HepG2 (cell line): ENCODE data around the gene PHYH. TPM values are rescaled to one million over a fixed set of nuclear protein-coding genes. Genes with fewer than 3 reads are reported as not detected.
A peak's percentile ranks its signal among the peaks of the same experiment; 100 is the strongest.

Experiments
- ARNT ChIP-seq: fragments of 450-650 bp; IDR thresholded peaks from 2 replicates; pipeline ENCODE4 v1.6.1; 2017
- BHLHE40 ChIP-seq: IDR thresholded peaks from 2 replicates; pipeline ENCODE4 v1.6.1; 2011; ENCODE audit warnings: low read length, improper control_type of control experiment
- CREB1 ChIP-seq, 2 experiments: fragments of 450-650 bp in 1 of 2; IDR thresholded peaks; 2 replicates each; pipeline ENCODE4 v1.6.1; 2016 to 2017; ENCODE audit warnings: control low read depth in 1 of 2, mild to moderate bottlenecking in 1 of 2, missing compliant biosample characterization in 1 of 2, missing genetic modification characterization in 1 of 2
- ETV5 ChIP-seq: IDR thresholded peaks from 2 replicates; pipeline ENCODE4 v1.6.1; 2018; ENCODE audit warnings: missing biosample characterization, missing genetic modification reagents, inconsistent platforms, borderline replicate concordance
- HNRNPUL1 ChIP-seq: fragments of 200-400 bp; formaldehyde crosslinking; IDR thresholded peaks from 2 replicates; pipeline ENCODE4 v1.6.1; 2017; ENCODE audit warnings: low read depth, mild to moderate bottlenecking, low read length, moderate library complexity
- KDM3A ChIP-seq: IDR thresholded peaks from 2 replicates; pipeline ENCODE4 v1.6.1; 2018; ENCODE audit warnings: low read depth, missing compliant biosample characterization
- MYC ChIP-seq: sonication (generic); formaldehyde crosslinking; IDR thresholded peaks from 2 replicates; pipeline ENCODE4 v1.9.0; 2021; ENCODE audit warnings: missing genetic modification reagents, borderline replicate concordance
- NCOA1 ChIP-seq: sonication (generic); formaldehyde crosslinking; IDR thresholded peaks from 2 replicates; pipeline ENCODE4 v1.9.0; 2021; ENCODE audit warnings: missing genetic modification reagents
- PRMT3 ChIP-seq: sonication (generic); formaldehyde crosslinking; IDR thresholded peaks from 2 replicates; pipeline ENCODE4 v1.8.1; 2022; ENCODE audit warnings: low read depth, mild to moderate bottlenecking, moderate library complexity, missing genetic modification reagents, borderline replicate concordance
- REXO4 ChIP-seq: sonication (generic); formaldehyde crosslinking; IDR thresholded peaks from 2 replicates; pipeline ENCODE4 v1.8.0; 2022; ENCODE audit warnings: missing genetic modification reagents, mild to moderate bottlenecking, borderline replicate concordance
- SIN3A ChIP-seq: IDR thresholded peaks from 2 replicates; pipeline ENCODE4 v1.6.1; 2011; ENCODE audit warnings: low read depth, mild to moderate bottlenecking, control low read depth, low read length, borderline replicate concordance
- THAP7 ChIP-seq: sonication (generic); formaldehyde crosslinking; IDR thresholded peaks from 2 replicates; pipeline ENCODE4 v1.8.1; 2023; ENCODE audit warnings: mild to moderate bottlenecking, missing genetic modification reagents
- WIZ ChIP-seq: sonication (generic); formaldehyde crosslinking; IDR thresholded peaks from 2 replicates; pipeline ENCODE4 v1.5.1; 2020; ENCODE audit warnings: mild to moderate bottlenecking, missing genetic modification reagents
- ZNF253 ChIP-seq: sonication (generic); formaldehyde crosslinking; IDR thresholded peaks from 2 replicates; pipeline ENCODE4 v1.8.0; 2022; ENCODE audit warnings: mild to moderate bottlenecking, missing genetic modification reagents, borderline replicate concordance
- ZNF460 ChIP-seq: sonication (generic); formaldehyde crosslinking; IDR thresholded peaks from 2 replicates; pipeline ENCODE4 v1.5.1; 2020; ENCODE audit warnings: missing genetic modification reagents, mild to moderate bottlenecking, borderline replicate concordance
- ZNF552 ChIP-seq: sonication (generic); formaldehyde crosslinking; IDR thresholded peaks from 2 replicates; pipeline ENCODE4 v1.9.0; 2022; ENCODE audit warnings: missing genetic modification reagents, mild to moderate bottlenecking, borderline replicate concordance
- ZNF646 ChIP-seq: sonication (generic); formaldehyde crosslinking; IDR thresholded peaks from 2 replicates; pipeline ENCODE4 v1.9.0; 2021; ENCODE audit warnings: mild to moderate bottlenecking, missing genetic modification reagents
- ZNF703 ChIP-seq: sonication (generic); formaldehyde crosslinking; IDR thresholded peaks from 2 replicates; pipeline ENCODE4 v1.5.1; 2020; ENCODE audit warnings: missing genetic modification reagents, mild to moderate bottlenecking, moderate library complexity, borderline replicate concordance
- ZSCAN29 ChIP-seq: sonication (generic); formaldehyde crosslinking; conservative IDR thresholded peaks from 2 replicates; pipeline ENCODE4 v1.4.0; 2020; ENCODE audit warnings: mild to moderate bottlenecking, missing genetic modification reagents
- ZZZ3 ChIP-seq: sonication (generic); formaldehyde crosslinking; IDR thresholded peaks from 2 replicates; pipeline ENCODE4 v1.4.0; 2020; ENCODE audit warnings: missing genetic modification reagents, mild to moderate bottlenecking, borderline replicate concordance
- polyA plus RNA-seq, 8 experiments: library from polyadenylated mRNA; depleted of rRNA in 3 of 8; stranded (reverse) in 7 of 8; unstranded in 1 of 8; fragments of >200 nt; fragmentation: Illumina TruSeq in 4 of 8; extraction: Trizol in 4 of 8; gene quantifications; 2 replicates each; pipeline versions ENCODE4 v1.2.1 to v1.2.3, GENCODE V29; 2011 to 2016; ENCODE audit warnings: low read depth in 4 of 8, missing spikeins in 1 of 8, mixed read lengths in 1 of 8; ENCODE audit not compliant: insufficient read depth in 1 of 8
- total RNA-seq, 5 experiments: library from RNA; depleted of rRNA; stranded (reverse); fragments of >200 nt; fragmentation: Illumina TruSeq; extraction: Trizol; gene quantifications; 2 replicates each; pipeline ENCODE4 v1.2.3, GENCODE V29; 2016; ENCODE audit warnings: low read depth in 1 of 5
- TF ChIP-seq, protein P1 (sequence below): sonication (generic); formaldehyde crosslinking; IDR thresholded peaks from 2 replicates; pipeline ENCODE4 v1.4.0; 2020; ENCODE audit warnings: mild to moderate bottlenecking, missing genetic modification reagents

Gene PHYH
- total and polyA plus RNA-seq, 2 of the 13 experiments (the other 11 are each of a cell fraction or from before 2014, with no cell fraction given) = 27.2 to 34.5 TPM

DNA sequence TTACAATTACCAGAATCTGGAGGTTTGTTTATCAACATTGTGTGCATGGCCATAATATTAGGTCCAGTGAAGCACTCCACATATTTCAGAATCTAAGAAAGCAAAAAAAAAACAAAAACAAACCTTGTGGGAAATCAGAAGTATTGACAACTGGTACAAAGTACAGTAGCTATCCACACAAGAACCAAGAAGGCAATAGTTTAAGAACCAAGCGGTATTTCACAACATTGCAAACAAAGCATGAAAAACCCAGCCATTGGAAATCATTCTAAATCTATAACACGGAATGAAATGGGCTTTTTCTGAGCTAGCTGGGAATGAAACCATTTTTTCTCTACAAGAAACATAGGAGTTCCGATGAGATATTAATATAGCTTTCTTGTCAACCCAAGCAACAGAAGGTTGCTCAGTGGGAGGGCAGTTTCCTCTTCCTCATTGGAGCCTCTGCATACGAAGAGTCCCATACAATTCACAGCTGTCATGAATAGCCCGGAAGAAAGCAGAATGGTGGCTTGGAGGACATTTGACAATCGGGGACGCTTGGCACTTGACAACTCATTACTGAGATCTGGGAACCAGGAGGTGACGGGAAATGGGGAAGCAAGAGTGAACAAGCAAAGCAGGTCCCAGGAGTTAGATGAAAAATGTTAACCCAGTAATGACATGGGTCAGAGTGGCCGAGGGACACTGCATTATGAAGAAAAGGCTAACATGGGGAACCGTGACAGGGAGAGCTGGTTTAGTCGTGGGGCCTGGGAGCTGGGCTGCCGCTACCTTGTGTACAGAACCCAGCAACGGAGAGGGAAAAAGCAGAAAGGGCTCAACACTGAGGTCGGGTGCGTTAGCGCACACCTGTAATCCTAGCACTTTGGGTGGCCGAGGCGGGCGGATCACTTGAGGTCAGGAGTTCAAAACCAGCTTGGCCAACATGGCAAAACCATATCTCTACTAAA is 7.8 kb downstream of the PHYH start (continued):
- TF ChIP-seq, protein P1, sequence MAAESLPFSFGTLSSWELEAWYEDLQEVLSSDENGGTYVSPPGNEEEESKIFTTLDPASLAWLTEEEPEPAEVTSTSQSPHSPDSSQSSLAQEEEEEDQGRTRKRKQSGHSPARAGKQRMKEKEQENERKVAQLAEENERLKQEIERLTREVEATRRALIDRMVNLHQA = no peak
- TF ChIP-seq HNRNPUL1 (no peak), ZZZ3 (CRISPR knock-in tag) (no peak), ZNF646 (CRISPR knock-in tag) (no peak), SIN3A (0 out of 2 replicates have a peak, but pooled peaks have one; percentile 31), WIZ (CRISPR knock-in tag) (no peak), ETV5 (CRISPR knock-in tag) (no peak), ZNF253 (CRISPR knock-in tag) (no peak), KDM3A (CRISPR knock-in tag) (no peak), NCOA1 (CRISPR knock-in tag) (no peak), THAP7 (CRISPR knock-in tag) (0 out of 2 replicates have a peak, but pooled peaks have one; percentile 33), CREB1 (IDR thresholded peaks at IDR 0.05) (no peak), CREB1 (CRISPR knock-in tag; IDR thresholded peaks at IDR 0.05) (peak; percentile 27; the same call in 1 of the 2 replicates), REXO4 (CRISPR knock-in tag) (no peak), PRMT3 (CRISPR knock-in tag) (no peak), ZSCAN29 (CRISPR knock-in tag) (no peak), ZNF703 (CRISPR knock-in tag) (no peak), ZNF460 (CRISPR knock-in tag) (no peak), MYC (CRISPR knock-in tag) (no peak), ARNT (no peak), ZNF552 (CRISPR knock-in tag) (no peak), BHLHE40 (no peak)
